Fibroblast of skin of left quadriceps (primary cell): ENCODE results near the gene VSX1.

Experiments used
- DNase-seq, 2 experiments: peaks; one replicate each; pipeline ENCODE4 v3.0.0-alpha.2; 2013; ENCODE audit warnings: low read depth in 2 of 2

The VSX1 gene

GRCh38 chr20:25081730-25082497 is at the start of gene VSX1:
Gene VSX1, minus strand, starts transcription at chr20:25082141. Its CDS starts 45 bp downstream, at chr20:25082096.
- DNase-seq = no peak

GRCh38 chr20:25129908-25130307 is 48.0 kb upstream of the VSX1 start:
- no peak for DNase-seq

GRCh38 chr20:25129428-25129827 is 47.5 kb upstream of the VSX1 start:
- no peak for DNase-seq

GRCh38 chr20:25128649-25129048 is 46.7 kb upstream of the VSX1 start:
- no peak for DNase-seq

- DNase-seq = no peak
These were observed 46.0 kb upstream of the VSX1 start for GRCh38 chr20:25127761-25128537.

- DNase-seq = no peak
These were observed 44.5 kb upstream of the VSX1 start for GRCh38 chr20:25126204-25127029.

GRCh38 chr20:25125636-25126035 is 43.7 kb upstream of the VSX1 start:
- no peak for DNase-seq

- DNase-seq = no peak
These were observed 39.0 kb upstream of the VSX1 start for GRCh38 chr20:25120920-25121319.

- no peak for DNase-seq
These were observed 38.5 kb upstream of the VSX1 start for GRCh38 chr20:25120457-25120856.

GRCh38 chr20:25118529-25118928 is 36.6 kb upstream of the VSX1 start:
- no peak for DNase-seq

- no peak for DNase-seq
These were observed 36.0 kb upstream of the VSX1 start for GRCh38 chr20:25117990-25118389.

GRCh38 chr20:25116739-25117458 is 35.0 kb upstream of the VSX1 start:
- DNase-seq = no peak

- DNase-seq = no peak
These were observed 21.6 kb upstream of the VSX1 start for GRCh38 chr20:25103526-25103925.

- DNase-seq = no peak
These were observed 19.0 kb upstream of the VSX1 start for GRCh38 chr20:25100914-25101313.

GRCh38 chr20:25099601-25100140 is 17.7 kb upstream of the VSX1 start:
- no peak for DNase-seq

GRCh38 chr20:25097498-25097897 is 15.6 kb upstream of the VSX1 start:
- no peak for DNase-seq

GRCh38 chr20:25090492-25091429 is 8.8 kb upstream of the VSX1 start:
- no peak for DNase-seq

GRCh38 chr20:25089662-25090061 is 7.7 kb upstream of the VSX1 start:
- DNase-seq = no peak

GRCh38 chr20:25089096-25089495 is 7.2 kb upstream of the VSX1 start:
- no peak for DNase-seq

- DNase-seq = no peak
These were observed 6.3 kb upstream of the VSX1 start for GRCh38 chr20:25088267-25088666.
